Hepatocyte (in vitro differentiated cells): ENCODE results near the gene SLC25A22. TPM values are rescaled to one million over a fixed set of nuclear protein-coding genes. Genes with fewer than 3 reads are reported as not detected.

Experiments used
- DNase-seq: peaks from one replicate; pipeline ENCODE4 v3.0.0-alpha.2; 2016; ENCODE audit warnings: low spot score
- H2AFZ ChIP-seq: fragments of 200-600 bp; sonication (generic); 2 replicates; pipeline ENCODE4 v1.6.0; 2016; ENCODE audit warnings: antibody characterized with exemption, mild to moderate bottlenecking
- H3K27ac ChIP-seq: fragments of 200-600 bp; sonication (generic); 2 replicates; pipeline ENCODE4 v1.5.1; 2016; ENCODE audit warnings: mild to moderate bottlenecking
- H3K27me3 ChIP-seq: fragments of 200-600 bp; sonication (generic); 2 replicates; pipeline ENCODE4 v1.6.1; 2016
- H3K36me3 ChIP-seq: fragments of 200-600 bp; sonication (generic); replicated peaks from 2 replicates; pipeline ENCODE4 v1.5.1; 2016; ENCODE audit warnings: low read depth; ENCODE audit not compliant: insufficient read depth
- H3K4me1 ChIP-seq: fragments of 200-600 bp; sonication (generic); 2 replicates; pipeline ENCODE4 v1.5.1; 2016; ENCODE audit warnings: mild to moderate bottlenecking, moderate library complexity; ENCODE audit not compliant: insufficient read depth
- H3K4me2 ChIP-seq: fragments of 200-600 bp; sonication (generic); 2 replicates; pipeline ENCODE4 v1.6.0; 2016
- H3K4me3 ChIP-seq: fragments of 200-600 bp; sonication (generic); 2 replicates; pipeline ENCODE4 v1.5.1; 2016; ENCODE audit warnings: mild to moderate bottlenecking
- H3K79me2 ChIP-seq: fragments of 200-600 bp; sonication (generic); 2 replicates; pipeline ENCODE4 v1.6.0; 2017; ENCODE audit warnings: mild to moderate bottlenecking
- H3K9me2 ChIP-seq: fragments of 200-600 bp; sonication (generic); replicated peaks from 2 replicates; pipeline ENCODE4 v1.6.0; 2017; ENCODE audit warnings: mild to moderate bottlenecking; ENCODE audit not compliant: insufficient read depth
- H3K9me3 ChIP-seq: fragments of 200-600 bp; sonication (generic); 2 replicates; pipeline ENCODE4 v1.5.1; 2016; ENCODE audit warnings: low read depth, mild to moderate bottlenecking
- H4K20me1 ChIP-seq: fragments of 200-600 bp; sonication (generic); 2 replicates; pipeline ENCODE4 v1.6.0; 2016; ENCODE audit warnings: mild to moderate bottlenecking; ENCODE audit not compliant: insufficient read depth, poor library complexity, severe bottlenecking
- EZH2 ChIP-seq: fragments of 200-600 bp; sonication (generic); IDR thresholded peaks from 2 replicates; pipeline ENCODE4 v1.6.1; 2016; ENCODE audit warnings: antibody characterized with exemption, mild to moderate bottlenecking, borderline replicate concordance
- EZH2phosphoT487 ChIP-seq: fragments of 200-600 bp; sonication (generic); IDR thresholded peaks from one replicate; pipeline ENCODE4 v1.6.1; 2018; ENCODE audit warnings: antibody characterized with exemption, mild to moderate bottlenecking, low read depth, moderate library complexity; ENCODE audit not compliant: unreplicated experiment, severe bottlenecking
- WGBS: methylation state at CpG from one replicate; pipeline ENCODE4 v1.1.6; 2016; ENCODE audit warnings: low lambda C conversion rate; ENCODE audit errors: missing lambda C conversion rate; 5-methylcytosine and 5-hydroxymethylcytosine counted together
- polyA plus RNA-seq: library from polyadenylated mRNA; unstranded; fragments of >200 nt; fragmentation: Nextera tagmentation; extraction: Ambion mirVana; gene quantifications from 2 replicates; pipeline ENCODE4 v1.2.1, GENCODE V29; 2016
- small RNA-seq: library from RNA; depleted of rRNA; stranded (forward); fragments of <200 nt; gene quantifications from one replicate; pipeline ENCODE3, GENCODE V24; 2014
- total RNA-seq: library from RNA; depleted of rRNA; stranded (reverse); fragments of >200 nt; gene quantifications from 2 replicates; pipeline ENCODE4 v1.2.3, GENCODE V29; 2014
- TF ChIP-seq, protein P1 (sequence below): fragments of 200-600 bp; sonication (generic); IDR thresholded peaks from 2 replicates; pipeline ENCODE4 v1.5.1; 2016; ENCODE audit warnings: antibody characterized with exemption, mild to moderate bottlenecking; ENCODE audit not compliant: poor library complexity

SLC25A22 gene
- total and polyA plus RNA-seq, 2 experiments from 2014 or later, result 16.2 to 19.7 TPM

DNA sequence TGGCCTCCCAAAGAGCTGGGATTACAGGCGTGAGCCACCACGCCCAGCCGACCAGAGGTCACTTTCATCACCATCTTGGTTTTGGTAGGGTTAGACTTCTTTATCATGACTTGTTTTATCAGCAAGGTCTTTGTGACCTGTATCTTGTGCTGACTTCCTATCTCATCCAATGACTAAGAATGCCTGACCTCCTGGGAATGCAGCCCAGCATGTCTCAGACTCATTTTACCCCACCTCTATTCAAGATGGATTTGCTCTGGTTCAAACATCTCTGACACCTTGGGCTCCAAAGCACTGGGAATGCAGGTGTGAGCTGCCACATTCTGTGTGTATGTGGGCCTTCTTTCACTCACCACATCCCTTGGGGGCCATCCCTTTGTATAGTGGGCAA, 55.9 kb downstream of the SLC25A22 start:
- peaks cover 10% of the 10 kb centered on the region for H3K4me1 ChIP-seq
- no peak overlapping the region for H3K27ac ChIP-seq
- H3K4me2 ChIP-seq, result no peak overlapping the region
- no peaks in the 10 kb centered on the region for H3K79me2 ChIP-seq
- no peaks in the 10 kb centered on the region for H3K9me3 ChIP-seq
- TF ChIP-seq EZH2 (no peak), EZH2phosphoT487 (no peak)
- TF ChIP-seq, protein P1, sequence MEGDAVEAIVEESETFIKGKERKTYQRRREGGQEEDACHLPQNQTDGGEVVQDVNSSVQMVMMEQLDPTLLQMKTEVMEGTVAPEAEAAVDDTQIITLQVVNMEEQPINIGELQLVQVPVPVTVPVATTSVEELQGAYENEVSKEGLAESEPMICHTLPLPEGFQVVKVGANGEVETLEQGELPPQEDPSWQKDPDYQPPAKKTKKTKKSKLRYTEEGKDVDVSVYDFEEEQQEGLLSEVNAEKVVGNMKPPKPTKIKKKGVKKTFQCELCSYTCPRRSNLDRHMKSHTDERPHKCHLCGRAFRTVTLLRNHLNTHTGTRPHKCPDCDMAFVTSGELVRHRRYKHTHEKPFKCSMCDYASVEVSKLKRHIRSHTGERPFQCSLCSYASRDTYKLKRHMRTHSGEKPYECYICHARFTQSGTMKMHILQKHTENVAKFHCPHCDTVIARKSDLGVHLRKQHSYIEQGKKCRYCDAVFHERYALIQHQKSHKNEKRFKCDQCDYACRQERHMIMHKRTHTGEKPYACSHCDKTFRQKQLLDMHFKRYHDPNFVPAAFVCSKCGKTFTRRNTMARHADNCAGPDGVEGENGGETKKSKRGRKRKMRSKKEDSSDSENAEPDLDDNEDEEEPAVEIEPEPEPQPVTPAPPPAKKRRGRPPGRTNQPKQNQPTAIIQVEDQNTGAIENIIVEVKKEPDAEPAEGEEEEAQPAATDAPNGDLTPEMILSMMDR, result no peak
- no peak overlapping the region for H3K4me3 ChIP-seq
- no peak overlapping the region for H2AFZ ChIP-seq
- no peaks in the 10 kb centered on the region for H3K27me3 ChIP-seq
- no peaks in the 10 kb centered on the region for H4K20me1 ChIP-seq
- no peak for DNase-seq
- H3K9me2 ChIP-seq, result no peaks in the 10 kb centered on the region
- 88% methylated on average over 3 of the region's 3 CpGs for WGBS
- no peaks in the 10 kb centered on the region for H3K36me3 ChIP-seq

Small RNAs within 50 kb of the gene (small RNA-seq; reads per million reads assigned to genes)
- gene SNORA52, result not detected

Other genes with a start within 250 kb of the SLC25A22 start
- gene LMNTD2, start 237.5 kb downstream of the SLC25A22 start, total RNA-seq, result 3.4 and 7.3 TPM in 2 replicates
- gene LMNTD2, start 237.5 kb downstream of the SLC25A22 start, polyA plus RNA-seq, result 15.9 and 19.1 TPM in 2 replicates
- gene RASSF7, start 237.3 kb downstream of the SLC25A22 start, total RNA-seq, result 47.6 and 75.8 TPM in 2 replicates
- gene RASSF7, start 237.3 kb downstream of the SLC25A22 start, polyA plus RNA-seq, result 104 and 130 TPM in 2 replicates
- 25.6 and 26.9 TPM in 2 replicates for gene PHRF1, start 221.8 kb downstream of the SLC25A22 start, total RNA-seq
- 25.6 TPM in 2 replicates for gene PHRF1, start 221.8 kb downstream of the SLC25A22 start, polyA plus RNA-seq
- gene IRF7, start 182.3 kb downstream of the SLC25A22 start, total RNA-seq, result 9.3 and 10.4 TPM in 2 replicates
- gene IRF7, start 182.3 kb downstream of the SLC25A22 start, polyA plus RNA-seq, result 24.6 and 30.4 TPM in 2 replicates
- 91.5 and 114 TPM in 2 replicates for gene CDHR5, start 173.3 kb downstream of the SLC25A22 start, total RNA-seq
- 142 and 166 TPM in 2 replicates for gene CDHR5, start 173.3 kb downstream of the SLC25A22 start, polyA plus RNA-seq
- gene SCT, start 171.1 kb downstream of the SLC25A22 start, total RNA-seq, result not detected in 2 replicates
- gene SCT, start 171.1 kb downstream of the SLC25A22 start, polyA plus RNA-seq, result 20.5 and 21.7 TPM in 2 replicates
- gene DRD4, start 161.0 kb downstream of the SLC25A22 start, total RNA-seq, result not detected in 2 replicates
- 1.1 and 2.9 TPM in 2 replicates for gene DRD4, start 161.0 kb downstream of the SLC25A22 start, polyA plus RNA-seq
- gene DEAF1, start 103.1 kb downstream of the SLC25A22 start, total RNA-seq, result 27.2 and 41.5 TPM in 2 replicates
- 59.1 and 75.1 TPM in 2 replicates for gene DEAF1, start 103.1 kb downstream of the SLC25A22 start, polyA plus RNA-seq
- gene TMEM80, start 102.5 kb downstream of the SLC25A22 start, total RNA-seq, result 23.8 and 26.7 TPM in 2 replicates
- gene TMEM80, start 102.5 kb downstream of the SLC25A22 start, polyA plus RNA-seq, result 35.5 and 38.1 TPM in 2 replicates
- 135 and 157 TPM in 2 replicates for gene EPS8L2, start 92.0 kb downstream of the SLC25A22 start, total RNA-seq
- 310 and 339 TPM in 2 replicates for gene EPS8L2, start 92.0 kb downstream of the SLC25A22 start, polyA plus RNA-seq
- gene TALDO1, start 50.8 kb downstream of the SLC25A22 start, total RNA-seq, result 132 and 137 TPM in 2 replicates
- 161 and 178 TPM in 2 replicates for gene TALDO1, start 50.8 kb downstream of the SLC25A22 start, polyA plus RNA-seq
- 21.4 and 24.2 TPM in 2 replicates for gene GATD1, start 20.8 kb downstream of the SLC25A22 start, total RNA-seq
- gene GATD1, start 20.8 kb downstream of the SLC25A22 start, polyA plus RNA-seq, result 21.6 and 29.0 TPM in 2 replicates
- gene CEND1, start 8.2 kb downstream of the SLC25A22 start, total RNA-seq, result not detected in 2 replicates
- 0.39 TPM in 1 of 2 replicates, not detected in the other for gene CEND1, start 8.2 kb downstream of the SLC25A22 start, polyA plus RNA-seq
- gene PIDD1, start 7.0 kb upstream of the SLC25A22 start, total RNA-seq, result 7.1 and 11.1 TPM in 2 replicates
- gene PIDD1, start 7.0 kb upstream of the SLC25A22 start, polyA plus RNA-seq, result 16.3 and 29.5 TPM in 2 replicates
- gene RPLP2, start 11.7 kb upstream of the SLC25A22 start, total RNA-seq, result 342 and 401 TPM in 2 replicates
- gene RPLP2, start 11.7 kb upstream of the SLC25A22 start, polyA plus RNA-seq, result 468 and 539 TPM in 2 replicates
- gene PNPLA2, start 20.6 kb upstream of the SLC25A22 start, total RNA-seq, result 12.2 and 12.9 TPM in 2 replicates
- gene PNPLA2, start 20.6 kb upstream of the SLC25A22 start, polyA plus RNA-seq, result 50.0 and 57.3 TPM in 2 replicates
- 9.7 and 10.2 TPM in 2 replicates for gene CRACR2B, start 29.6 kb upstream of the SLC25A22 start, total RNA-seq
- gene CRACR2B, start 29.6 kb upstream of the SLC25A22 start, polyA plus RNA-seq, result 33.2 and 39.7 TPM in 2 replicates
- 248 and 260 TPM in 2 replicates for gene CD151, start 34.7 kb upstream of the SLC25A22 start, total RNA-seq
- 356 and 392 TPM in 2 replicates for gene CD151, start 34.7 kb upstream of the SLC25A22 start, polyA plus RNA-seq
- gene POLR2L, start 44.2 kb upstream of the SLC25A22 start, total RNA-seq, result 38.0 and 50.2 TPM in 2 replicates
- 372 and 402 TPM in 2 replicates for gene POLR2L, start 44.2 kb upstream of the SLC25A22 start, polyA plus RNA-seq
- 62.5 and 82.8 TPM in 2 replicates for gene TSPAN4, start 44.6 kb upstream of the SLC25A22 start, total RNA-seq
- gene TSPAN4, start 44.6 kb upstream of the SLC25A22 start, polyA plus RNA-seq, result 148 and 177 TPM in 2 replicates
- 61.5 and 92.4 TPM in 2 replicates for gene CHID1, start 112.5 kb upstream of the SLC25A22 start, total RNA-seq
- gene CHID1, start 112.5 kb upstream of the SLC25A22 start, polyA plus RNA-seq, result 152 and 155 TPM in 2 replicates
- gene AP2A2, start 127.6 kb upstream of the SLC25A22 start, total RNA-seq, result 57.8 and 68.0 TPM in 2 replicates
- 49.7 and 56.2 TPM in 2 replicates for gene AP2A2, start 127.6 kb upstream of the SLC25A22 start, polyA plus RNA-seq
- not detected in 2 replicates for gene MUC6, start 238.4 kb upstream of the SLC25A22 start, total RNA-seq
- not detected in 2 replicates for gene MUC6, start 238.4 kb upstream of the SLC25A22 start, polyA plus RNA-seq